ENCODE measurements around the gene FBXW9. TPM values are rescaled to one million over a fixed set of nuclear protein-coding genes. Genes with fewer than 3 reads are reported as not detected.

FBXW9 gene
- total and polyA plus RNA-seq, 2 of the 13 experiments (the other 11 are each of a cell fraction or from before 2014, with no cell fraction given) = 5.7 to 6.1 TPM

- TF ChIP-seq KLF12 (CRISPR knock-in tag; IDR thresholded peaks at IDR 0.05; ENCODE audit: borderline replicate concordance) (peak; percentile 43; the same call in 1 of the 2 replicates), NCOA1 (CRISPR knock-in tag; IDR thresholded peaks at IDR 0.05) (no peak), LCORL (IDR thresholded peaks at IDR 0.05) (no peak), LCORL (CRISPR knock-in tag; IDR thresholded peaks at IDR 0.05) (peak; percentile 52), SIN3A (IDR thresholded peaks at IDR 0.05; ENCODE audit: borderline replicate concordance, low read depth, low read length) (peak; percentile 76; the same call in 1 of the 2 replicates), CHD2 (IDR thresholded peaks at IDR 0.05; ENCODE audit: low read depth, low read length) (peak; percentile 36; the same call in 1 of the 2 replicates), SP4 (CRISPR knock-in tag; IDR thresholded peaks at IDR 0.05) (0 out of 2 replicates have a peak, but pooled peaks have one; percentile 38), ZC3H4 (CRISPR knock-in tag; IDR thresholded peaks at IDR 0.05; ENCODE audit: borderline replicate concordance) (no peak), REST (IDR thresholded peaks at IDR 0.05; ENCODE audit: borderline replicate concordance in 1 of 2, low read depth in 1 of 2, low read length in 2 of 2) (peak in 1 of 2 experiments; percentile 38; a peak in 1 of 4 replicates), HOXA3 (CRISPR knock-in tag; IDR thresholded peaks at IDR 0.05) (peak; percentile 88), KAT8 (CRISPR knock-in tag; IDR thresholded peaks at IDR 0.05) (peak; percentile 96), ZNF513 (CRISPR knock-in tag; conservative IDR thresholded peaks at IDR 0.05) (no peak), GATA4 (IDR thresholded peaks at IDR 0.05; ENCODE audit: borderline replicate concordance, low read depth) (peak; percentile 42; the same call in 1 of the 2 replicates), GABPA (IDR thresholded peaks at IDR 0.05; ENCODE audit: low read depth, low read length) (peak; percentile 16; the same call in 1 of the 2 replicates), GABPA (CRISPR knock-in tag; IDR thresholded peaks at IDR 0.05; ENCODE audit: low read depth) (peak; percentile 73; the same call in 1 of the 2 replicates), SNAI1 (CRISPR knock-in tag; IDR thresholded peaks at IDR 0.05; ENCODE audit: borderline replicate concordance) (peak; percentile 37; the same call in 1 of the 2 replicates), KMT2B (CRISPR knock-in tag; IDR thresholded peaks at IDR 0.05) (0 out of 2 replicates have a peak, but pooled peaks have one; percentile 41), ZNF749 (CRISPR knock-in tag; IDR thresholded peaks at IDR 0.05; ENCODE audit: borderline replicate concordance) (peak; percentile 85; the same call in 1 of the 2 replicates), CSRNP1 (CRISPR knock-in tag; IDR thresholded peaks at IDR 0.05) (peak; percentile 32; the same call in 1 of the 2 replicates), RFX1 (IDR thresholded peaks at IDR 0.05) (peak; percentile 93), TGIF2 (CRISPR knock-in tag; IDR thresholded peaks at IDR 0.05) (peak; percentile 78)
Measured at GRCh38 chr19:12736995-12737834, 40.8 kb upstream of the FBXW9 start, which contains the start of gene GET3 (continued).
